ENCODE results near the gene EPHA4. TPM values are rescaled to one million over a fixed set of nuclear protein-coding genes. Genes with fewer than 3 reads are reported as not detected.

EPHA4 gene
- total RNA-seq, 1 experiment from 2014 or later, result 3.3 TPM

DNA sequence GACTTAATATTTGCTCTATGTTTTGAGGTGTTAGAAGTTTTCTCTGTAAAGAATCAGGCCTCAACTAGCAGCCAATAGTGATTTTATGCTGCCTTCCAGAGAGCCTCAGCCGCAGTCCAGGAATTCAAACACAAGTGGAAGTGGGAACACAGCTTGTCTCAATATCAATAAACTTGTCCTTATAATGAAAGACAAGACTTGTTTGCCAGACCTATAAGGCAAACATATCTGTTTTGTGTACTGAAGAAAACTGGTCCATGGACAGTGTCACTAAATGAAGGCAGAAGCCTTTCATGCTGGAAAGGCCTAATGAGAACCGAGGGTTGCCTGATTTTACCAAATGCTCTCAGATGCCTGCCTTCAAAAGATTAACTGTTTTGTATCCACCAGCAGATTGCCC lies 182.2 kb downstream of the EPHA4 start:
- ATAC-seq, result no peak
- CTCF ChIA-PET, result no interaction called here
- TF ChIP-seq, protein P1, sequence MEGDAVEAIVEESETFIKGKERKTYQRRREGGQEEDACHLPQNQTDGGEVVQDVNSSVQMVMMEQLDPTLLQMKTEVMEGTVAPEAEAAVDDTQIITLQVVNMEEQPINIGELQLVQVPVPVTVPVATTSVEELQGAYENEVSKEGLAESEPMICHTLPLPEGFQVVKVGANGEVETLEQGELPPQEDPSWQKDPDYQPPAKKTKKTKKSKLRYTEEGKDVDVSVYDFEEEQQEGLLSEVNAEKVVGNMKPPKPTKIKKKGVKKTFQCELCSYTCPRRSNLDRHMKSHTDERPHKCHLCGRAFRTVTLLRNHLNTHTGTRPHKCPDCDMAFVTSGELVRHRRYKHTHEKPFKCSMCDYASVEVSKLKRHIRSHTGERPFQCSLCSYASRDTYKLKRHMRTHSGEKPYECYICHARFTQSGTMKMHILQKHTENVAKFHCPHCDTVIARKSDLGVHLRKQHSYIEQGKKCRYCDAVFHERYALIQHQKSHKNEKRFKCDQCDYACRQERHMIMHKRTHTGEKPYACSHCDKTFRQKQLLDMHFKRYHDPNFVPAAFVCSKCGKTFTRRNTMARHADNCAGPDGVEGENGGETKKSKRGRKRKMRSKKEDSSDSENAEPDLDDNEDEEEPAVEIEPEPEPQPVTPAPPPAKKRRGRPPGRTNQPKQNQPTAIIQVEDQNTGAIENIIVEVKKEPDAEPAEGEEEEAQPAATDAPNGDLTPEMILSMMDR (conservative IDR thresholded peaks at IDR 0.05; ENCODE audit: low read depth, low read length), result no peak
- TF ChIP-seq EZH2 (IDR thresholded peaks at IDR 0.05; ENCODE audit: low read length, unreplicated experiment), result no peak
- TF ChIP-seq EZH2phosphoT487 (IDR thresholded peaks at IDR 0.05; ENCODE audit: borderline replicate concordance, low read length), result no peak

DNA sequence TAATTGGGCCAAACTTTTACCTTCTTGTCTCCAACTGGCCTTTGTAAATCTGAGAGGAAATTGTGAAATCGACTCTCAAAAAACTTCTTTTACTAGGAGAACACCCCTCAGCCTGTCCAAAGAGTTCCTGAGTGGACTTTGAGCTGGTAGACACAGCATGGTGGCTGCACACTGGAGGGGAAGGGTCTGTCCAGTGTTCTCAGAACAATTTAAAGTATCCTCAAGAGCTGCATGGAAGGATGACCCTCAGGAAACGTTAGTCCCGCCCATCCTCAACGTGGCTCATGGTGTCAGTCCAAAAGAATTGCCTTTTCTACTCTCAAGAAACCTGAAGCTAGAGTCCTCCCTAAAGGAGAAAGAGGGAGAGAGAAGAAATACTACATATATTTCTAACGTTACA lies 182.7 kb downstream of the EPHA4 start:
- CTCF ChIA-PET, result no interaction called here
- Histone ChIP-seq H3K9me3 (ENCODE audit: low read length) (no peaks in the 10 kb centered on the region), H3K79me2 (ENCODE audit: low read length) (no peaks in the 10 kb centered on the region), H3K27ac (ENCODE audit: low read length) (no peak overlapping the region), H4K20me1 (ENCODE audit: low read length) (no peaks in the 10 kb centered on the region), H3F3A (ENCODE audit: low read length, unreplicated experiment) (no peaks in the 10 kb centered on the region), H3K4me2 (ENCODE audit: low read length) (no peak overlapping the region), H3K4me3 (ENCODE audit: low read length) (no peak overlapping the region), H3K9me2 (replicated peaks; ENCODE audit: low read length) (no peaks in the 10 kb centered on the region), H2AFZ (ENCODE audit: low read length) (no peak overlapping the region), H3K4me1 (ENCODE audit: insufficient read depth, low read length) (no peaks in the 10 kb centered on the region), H3K36me3 (ENCODE audit: low read depth, low read length) (no peaks in the 10 kb centered on the region), H3K27me3 (ENCODE audit: low read length) (peaks cover 16% of the 10 kb centered on the region; the same call in 1 of the 2 replicates), H3K9ac (ENCODE audit: low read length) (no peak overlapping the region)
- TF ChIP-seq EZH2 (IDR thresholded peaks at IDR 0.05; ENCODE audit: low read length, unreplicated experiment) (no peak), EZH2phosphoT487 (IDR thresholded peaks at IDR 0.05; ENCODE audit: borderline replicate concordance, low read length) (no peak)
- TF ChIP-seq, protein P1 (conservative IDR thresholded peaks at IDR 0.05; ENCODE audit: low read depth, low read length), result no peak
- DNase-seq, result no peak
- intact Hi-C loops (cut with micrococcal nuclease), result no loop called here
- ATAC-seq, result no peak
- no TSS peak for BruUV-seq (replicated peaks)
- POLR2A ChIA-PET (ENCODE audit: unreplicated experiment), result no interaction called here

More for the DNA sequence above, 182.2 kb downstream of the EPHA4 start:
- no peaks in the 10 kb centered on the region for H3K9me3 ChIP-seq (ENCODE audit: low read length)
- no peak overlapping the region for H3K4me2 ChIP-seq (ENCODE audit: low read length)
- no peaks in the 10 kb centered on the region for H4K20me1 ChIP-seq (ENCODE audit: low read length)
- no peaks in the 10 kb centered on the region for H3F3A ChIP-seq (ENCODE audit: low read length, unreplicated experiment)
- POLR2A ChIA-PET (ENCODE audit: unreplicated experiment), result no interaction called here
- H3K4me1 ChIP-seq (ENCODE audit: insufficient read depth, low read length), result no peaks in the 10 kb centered on the region
- DNase-seq, result no peak
- no peak overlapping the region for H3K9ac ChIP-seq (ENCODE audit: low read length)
- H3K36me3 ChIP-seq (ENCODE audit: low read depth, low read length), result no peaks in the 10 kb centered on the region
- no peaks in the 10 kb centered on the region for H3K9me2 ChIP-seq (replicated peaks; ENCODE audit: low read length)
- H3K27ac ChIP-seq (ENCODE audit: low read length), result no peak overlapping the region
- H3K79me2 ChIP-seq (ENCODE audit: low read length), result no peaks in the 10 kb centered on the region
- intact Hi-C loops (cut with micrococcal nuclease), result no loop called here
- BruUV-seq (replicated peaks), result no TSS peak
- no peak overlapping the region for H3K4me3 ChIP-seq (ENCODE audit: low read length)
- H2AFZ ChIP-seq (ENCODE audit: low read length), result no peak overlapping the region
- peaks cover 16% of the 10 kb centered on the region; the same call in 1 of the 2 replicates for H3K27me3 ChIP-seq (ENCODE audit: low read length)

DNA sequence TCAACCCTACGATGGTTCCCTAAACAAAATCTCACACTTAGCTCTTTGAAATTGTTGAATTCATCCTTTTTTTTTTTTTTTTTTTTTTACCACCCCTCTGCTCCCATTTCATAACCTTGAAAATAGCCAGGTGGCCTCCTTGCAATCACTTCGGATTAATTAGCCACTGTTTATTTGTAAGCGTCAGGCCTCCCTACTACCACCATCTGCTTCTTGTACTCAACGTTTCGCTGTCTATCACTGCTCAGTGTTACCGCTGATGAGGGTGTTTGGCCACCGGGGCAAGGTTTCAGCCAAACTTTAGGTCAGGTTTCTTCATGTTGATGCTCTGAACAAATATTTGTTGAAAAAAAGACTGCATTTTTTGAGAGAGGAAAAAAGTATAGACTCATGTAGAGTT lies 183.2 kb downstream of the EPHA4 start:
- ChIA-PET POLR2A (ENCODE audit: unreplicated experiment) (no interaction called here), CTCF (no interaction called here)
- Histone ChIP-seq H4K20me1 (ENCODE audit: low read length) (no peaks in the 10 kb centered on the region), H3K27ac (ENCODE audit: low read length) (no peak overlapping the region), H3K9me2 (replicated peaks; ENCODE audit: low read length) (no peaks in the 10 kb centered on the region), H3K9me3 (ENCODE audit: low read length) (no peaks in the 10 kb centered on the region), H3K79me2 (ENCODE audit: low read length) (no peaks in the 10 kb centered on the region), H2AFZ (ENCODE audit: low read length) (no peak overlapping the region), H3K4me1 (ENCODE audit: insufficient read depth, low read length) (no peaks in the 10 kb centered on the region), H3K4me2 (ENCODE audit: low read length) (no peak overlapping the region), H3K27me3 (ENCODE audit: low read length) (peaks cover 16% of the 10 kb centered on the region; the same call in 1 of the 2 replicates), H3K9ac (ENCODE audit: low read length) (no peak overlapping the region), H3K4me3 (ENCODE audit: low read length) (no peak overlapping the region), H3K36me3 (ENCODE audit: low read depth, low read length) (no peaks in the 10 kb centered on the region), H3F3A (ENCODE audit: low read length, unreplicated experiment) (no peaks in the 10 kb centered on the region)
- TF ChIP-seq EZH2phosphoT487 (IDR thresholded peaks at IDR 0.05; ENCODE audit: borderline replicate concordance, low read length) (no peak), EZH2 (IDR thresholded peaks at IDR 0.05; ENCODE audit: low read length, unreplicated experiment) (no peak)
- TF ChIP-seq, protein P1 (conservative IDR thresholded peaks at IDR 0.05; ENCODE audit: low read depth, low read length), result no peak
- ATAC-seq, result no peak
- intact Hi-C loops (cut with micrococcal nuclease), result no loop called here
- no peak for DNase-seq
- no TSS peak for BruUV-seq (replicated peaks)
